Cardiac muscle cell (in vitro differentiated cells and primary cell): ENCODE measurements around the gene CPNE8. TPM values are rescaled to one million over a fixed set of nuclear protein-coding genes. Genes with fewer than 3 reads are reported as not detected.

Experiments
- DNase-seq, 2 donors: peaks; one replicate each; pipeline versions ENCODE4 v3.0.0 to v3.0.0-alpha.2; 2010 to 2017; ENCODE audit warnings: low read depth in 1 of 2, low spot score in 1 of 2
- H3K27ac ChIP-seq: fragments of 200-600 bp; sonication (generic); 2 replicates; pipeline ENCODE4 v1.5.1; 2016
- H3K27me3 ChIP-seq: fragments of 200-600 bp; sonication (generic); 2 replicates; pipeline ENCODE4 v1.6.0; 2016; ENCODE audit warnings: control low read depth
- H3K36me3 ChIP-seq: fragments of 200-600 bp; sonication (generic); 2 replicates; pipeline ENCODE4 v1.5.1; 2016; ENCODE audit warnings: control low read depth
- H3K4me1 ChIP-seq: fragments of 200-600 bp; sonication (generic); 2 replicates; pipeline ENCODE4 v1.8.1; 2017; ENCODE audit warnings: low read depth, mild to moderate bottlenecking, mixed run types
- H3K4me3 ChIP-seq: fragments of 200-600 bp; sonication (generic); 2 replicates; pipeline ENCODE4 v1.5.1; 2016; ENCODE audit warnings: mild to moderate bottlenecking
- H3K9me3 ChIP-seq: fragments of 200-600 bp; sonication (generic); 2 replicates; pipeline ENCODE4 v1.5.1; 2017; ENCODE audit warnings: low read depth, mild to moderate bottlenecking, control low read depth
- polyA plus RNA-seq: library from polyadenylated mRNA; unstranded; fragments of >200 nt; fragmentation: Nextera tagmentation; extraction: Ambion mirVana; gene quantifications from 2 replicates; pipeline ENCODE4 v1.2.1, GENCODE V29; 2016
- total RNA-seq: library from RNA; depleted of rRNA; stranded (reverse); fragments of >200 nt; gene quantifications from 2 replicates; pipeline ENCODE4 v1.2.3, GENCODE V29; 2016
- TF ChIP-seq, protein P1 (sequence below): IDR thresholded peaks from 2 replicates; pipeline ENCODE4 v1.5.1; 2012; ENCODE audit warnings: low read depth, mild to moderate bottlenecking, low read length

CPNE8 gene
- total and polyA plus RNA-seq, 2 experiments from 2014 or later, result 0.12 to 0.60 TPM

- Histone ChIP-seq H3K4me3 (no peak overlapping the region), H3K9me3 (no peaks in the 10 kb centered on the region), H3K27me3 (no peaks in the 10 kb centered on the region), H3K36me3 (no peaks in the 10 kb centered on the region), H3K4me1 (no peaks in the 10 kb centered on the region), H3K27ac (no peak overlapping the region)
- TF ChIP-seq, protein P1, sequence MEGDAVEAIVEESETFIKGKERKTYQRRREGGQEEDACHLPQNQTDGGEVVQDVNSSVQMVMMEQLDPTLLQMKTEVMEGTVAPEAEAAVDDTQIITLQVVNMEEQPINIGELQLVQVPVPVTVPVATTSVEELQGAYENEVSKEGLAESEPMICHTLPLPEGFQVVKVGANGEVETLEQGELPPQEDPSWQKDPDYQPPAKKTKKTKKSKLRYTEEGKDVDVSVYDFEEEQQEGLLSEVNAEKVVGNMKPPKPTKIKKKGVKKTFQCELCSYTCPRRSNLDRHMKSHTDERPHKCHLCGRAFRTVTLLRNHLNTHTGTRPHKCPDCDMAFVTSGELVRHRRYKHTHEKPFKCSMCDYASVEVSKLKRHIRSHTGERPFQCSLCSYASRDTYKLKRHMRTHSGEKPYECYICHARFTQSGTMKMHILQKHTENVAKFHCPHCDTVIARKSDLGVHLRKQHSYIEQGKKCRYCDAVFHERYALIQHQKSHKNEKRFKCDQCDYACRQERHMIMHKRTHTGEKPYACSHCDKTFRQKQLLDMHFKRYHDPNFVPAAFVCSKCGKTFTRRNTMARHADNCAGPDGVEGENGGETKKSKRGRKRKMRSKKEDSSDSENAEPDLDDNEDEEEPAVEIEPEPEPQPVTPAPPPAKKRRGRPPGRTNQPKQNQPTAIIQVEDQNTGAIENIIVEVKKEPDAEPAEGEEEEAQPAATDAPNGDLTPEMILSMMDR, result no peak
- no peak for DNase-seq
These were observed 73.7 kb downstream of the CPNE8 start for GRCh38 chr12:38831715-38832114.

DNA sequence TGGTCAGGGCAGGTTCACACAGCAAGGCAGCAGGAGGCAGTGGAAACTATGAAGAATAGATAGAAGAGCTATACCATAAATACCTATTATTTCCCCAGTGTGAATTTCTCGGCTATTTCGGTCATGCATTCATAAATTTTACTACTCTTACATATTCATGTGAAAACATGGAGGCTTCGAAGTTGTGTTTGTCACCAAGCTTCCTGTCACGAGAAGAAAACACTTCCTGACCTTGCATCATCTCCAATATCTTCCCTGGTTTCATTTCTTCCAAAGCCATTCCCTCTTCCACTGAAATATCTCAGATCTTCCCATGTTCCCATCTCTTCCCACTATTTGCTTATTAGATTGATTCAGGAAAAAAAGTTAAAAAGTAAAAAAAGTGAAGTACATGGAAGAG, 80.4 kb downstream of the CPNE8 start:
- H3K27me3 ChIP-seq, result no peaks in the 10 kb centered on the region

GRCh38 chr12:38823738-38824137, 81.7 kb downstream of the CPNE8 start:
- H3K36me3 ChIP-seq, result no peaks in the 10 kb centered on the region
- no peaks in the 10 kb centered on the region for H3K4me1 ChIP-seq
- TF ChIP-seq, protein P1, result no peak
- H3K9me3 ChIP-seq, result no peaks in the 10 kb centered on the region
- DNase-seq, result peak in 1 of 2 donors; percentile 6
- H3K27me3 ChIP-seq, result no peaks in the 10 kb centered on the region
- H3K4me3 ChIP-seq, result no peak overlapping the region
- H3K27ac ChIP-seq, result no peak overlapping the region

More for the DNA sequence above, 80.4 kb downstream of the CPNE8 start:
- Histone ChIP-seq H3K9me3 (no peaks in the 10 kb centered on the region), H3K4me1 (no peaks in the 10 kb centered on the region), H3K36me3 (no peaks in the 10 kb centered on the region), H3K27ac (no peak overlapping the region), H3K4me3 (no peak overlapping the region)
- DNase-seq, result no peak
- TF ChIP-seq, protein P1, result no peak

DNA sequence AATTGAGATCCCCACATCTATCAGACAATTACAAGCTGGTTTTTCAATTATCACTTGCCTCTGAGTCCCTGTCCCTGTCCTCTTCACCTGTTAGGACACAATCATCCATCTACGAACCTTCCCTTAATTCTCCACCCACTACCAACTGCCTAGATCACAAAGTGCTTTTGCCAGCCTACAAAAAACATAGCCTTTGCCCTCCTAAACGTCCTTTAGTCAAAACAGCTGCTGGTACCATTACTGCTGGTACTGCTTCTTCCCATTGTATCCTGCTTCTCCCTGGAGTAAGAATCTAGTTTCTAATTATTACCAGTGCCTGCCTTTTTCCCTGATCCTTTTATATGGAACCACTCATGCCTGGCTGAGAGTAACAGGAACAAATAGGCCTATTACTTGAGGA, 82.1 kb downstream of the CPNE8 start:
- Histone ChIP-seq H3K27me3 (no peaks in the 10 kb centered on the region), H3K36me3 (no peaks in the 10 kb centered on the region), H3K4me1 (no peaks in the 10 kb centered on the region), H3K4me3 (no peak overlapping the region), H3K9me3 (no peaks in the 10 kb centered on the region), H3K27ac (no peak overlapping the region)
- no peak for DNase-seq
- TF ChIP-seq, protein P1, result no peak

- H3K4me3 ChIP-seq, result no peak overlapping the region
- no peak overlapping the region for H3K27ac ChIP-seq
- TF ChIP-seq, protein P1, result no peak
- no peaks in the 10 kb centered on the region for H3K27me3 ChIP-seq
- no peaks in the 10 kb centered on the region for H3K36me3 ChIP-seq
- no peak for DNase-seq
- no peaks in the 10 kb centered on the region for H3K9me3 ChIP-seq
- H3K4me1 ChIP-seq, result no peaks in the 10 kb centered on the region
These were observed 87.4 kb downstream of the CPNE8 start for GRCh38 chr12:38817942-38818341.

GRCh38 chr12:38813923-38814322, 91.5 kb downstream of the CPNE8 start:
- TF ChIP-seq, protein P1, result no peak
- H3K36me3 ChIP-seq, result no peaks in the 10 kb centered on the region
- no peak for DNase-seq
- no peak overlapping the region for H3K4me3 ChIP-seq
- H3K27me3 ChIP-seq, result no peaks in the 10 kb centered on the region
- H3K27ac ChIP-seq, result no peak overlapping the region
- H3K9me3 ChIP-seq, result no peaks in the 10 kb centered on the region
- H3K4me1 ChIP-seq, result no peaks in the 10 kb centered on the region
